Measurements from ENCODE around the gene STARD3NL. TPM values are rescaled to one million over a fixed set of nuclear protein-coding genes. Genes with fewer than 3 reads are reported as not detected.
A peak's percentile ranks its signal among the peaks of the same experiment; 100 is the strongest.
"Not testable (repeated sequence)": the region's sequence is repeated elsewhere in the genome, so short reads cannot be mapped to it uniquely, and the experiment has no call there.

The STARD3NL gene
- total and polyA plus RNA-seq, 10 of the 15 experiments (the other 5 are each of a cell fraction or from before 2014, with no cell fraction given) = 66.1 to 133 (median 85.7) TPM

DNA sequence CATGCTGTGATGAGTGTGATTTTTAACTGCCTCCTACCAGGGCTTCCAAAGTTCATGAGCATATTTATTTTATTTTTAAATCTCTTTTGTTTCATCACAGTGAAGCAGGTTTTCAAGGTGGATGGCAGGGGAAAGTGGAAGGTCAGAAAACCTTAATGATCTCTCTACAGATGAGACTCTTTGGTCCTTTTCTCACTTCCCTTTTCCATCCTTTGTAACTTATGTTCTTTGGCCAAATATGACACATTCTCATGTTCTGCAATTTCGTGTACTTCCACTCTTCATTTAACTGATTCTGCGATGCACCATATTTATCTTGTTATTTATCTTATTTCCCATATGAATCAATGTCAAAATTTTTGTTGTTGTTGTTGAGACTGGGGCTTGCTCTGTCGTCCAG lies 71.8 kb downstream of the STARD3NL start:
- H3K36me3 ChIP-seq (ENCODE audit: control insufficient read depth in 2 of 2, insufficient read depth in 2 of 2, low read length in 1 of 2); H3K27ac ChIP-seq (ENCODE audit: control insufficient read depth, insufficient read depth); H3K4me2 ChIP-seq (ENCODE audit: control insufficient read depth, insufficient read depth); H3K4me1 ChIP-seq (ENCODE audit: control insufficient read depth, insufficient read depth, low read length); H3K9me3 ChIP-seq (replicated peaks; ENCODE audit: control insufficient read depth, insufficient read depth, low read length); H3K79me2 ChIP-seq (ENCODE audit: control insufficient read depth, insufficient read depth, low read length); intact Hi-C loops (cut with micrococcal nuclease; ENCODE audit: unreplicated experiment); H4K20me1 ChIP-seq (ENCODE audit: control insufficient read depth, insufficient read depth); CTCF ChIA-PET; in situ Hi-C loops (cut with MboI); BruUV-seq (replicated peaks); H3K9ac ChIP-seq (ENCODE audit: control insufficient read depth, insufficient read depth, low read length); H3K4me3 ChIP-seq; RAD21 ChIA-PET (ENCODE audit: unreplicated experiment); FAIRE-seq; POLR2A ChIA-PET; H3K27me3 ChIP-seq (replicated peaks in 1 of 2; ENCODE audit: control insufficient read depth in 2 of 2, insufficient read depth in 2 of 2, low read length in 1 of 2); H2AFZ ChIP-seq (ENCODE audit: control insufficient read depth, low read depth, low read length): not testable (repeated sequence)
- TF ChIP-seq IKZF2 (IDR thresholded peaks at IDR 0.05) (peak; percentile 30; a peak in 2 of 4 replicates), MTA2 (IDR thresholded peaks at IDR 0.05; ENCODE audit: low read depth) (peak; percentile 72; the same call in 1 of the 2 replicates), SPI1 (IDR thresholded peaks at IDR 0.05; ENCODE audit: borderline replicate concordance, insufficient read depth, low read depth, low read length) (peak; percentile 91), EP300 (IDR thresholded peaks at IDR 0.05; ENCODE audit: borderline replicate concordance in 1 of 2, control insufficient read depth in 1 of 2, low read depth in 2 of 2, low read length in 2 of 2) (peak in 1 of 2 experiments; percentile 21; a peak in 1 of 4 replicates), NR2F1 (conservative IDR thresholded peaks at IDR 0.05) (peak; percentile 65; the same call in 1 of the 2 replicates), IRF4 (IDR thresholded peaks at IDR 0.05; ENCODE audit: low read depth, low read length) (0 out of 2 replicates have a peak, but pooled peaks have one; percentile 32), DPF2 (IDR thresholded peaks at IDR 0.05) (0 out of 2 replicates have a peak, but pooled peaks have one; percentile 43)
- SMC1A ChIA-PET (ENCODE audit: uncharacterized antibody, unreplicated experiment) = interaction anchor here (1.0 kb wide), 1 partner anchor 49 kb away, joined by 3 read pairs; no protein-coding TSS in a partner anchor
- DNase-seq (ENCODE audit: low read depth, low spot score) (peak; percentile 25), ATAC-seq (peak; percentile 98)
- WGBS (ENCODE audit: insufficient coverage, insufficient replicate concordance, low lambda C conversion rate, missing lambda C conversion rate) = 27% methylated on average over 3 of the region's 3 CpGs

GRCh38 chr7:38257350-38257677 lies 79.3 kb downstream of the STARD3NL start:
- ChIA-PET RAD21 (ENCODE audit: unreplicated experiment) (interaction anchor here (1.6 kb wide), 1 partner anchor 62 kb away, joined by 3 read pairs; no protein-coding TSS in a partner anchor), CTCF (interaction anchor here (1.0 to 1.5 kb wide), 3 partner anchors 63 to 148 kb away, joined by 3 to 4 read pairs (median 3); no protein-coding TSS in a partner anchor), SMC1A (ENCODE audit: uncharacterized antibody, unreplicated experiment) (interaction anchor here (1.0 to 1.6 kb wide), 3 partner anchors 16 to 57 kb away, joined by 3 to 5 read pairs (median 4); partner anchors contain the start of gene TARP), POLR2A (no interaction called here)
- 50% methylated on average over 2 of the region's 2 CpGs for WGBS (ENCODE audit: insufficient coverage, insufficient replicate concordance, low lambda C conversion rate, missing lambda C conversion rate)
- H3K9ac ChIP-seq (ENCODE audit: control insufficient read depth, insufficient read depth, low read length) = no peak overlapping the region
- H3K27me3 ChIP-seq (replicated peaks in 1 of 2; ENCODE audit: control insufficient read depth in 2 of 2, insufficient read depth in 2 of 2, low read length in 1 of 2) = no peaks in the 10 kb centered on the region
- no peaks in the 10 kb centered on the region for H3K9me3 ChIP-seq (replicated peaks; ENCODE audit: control insufficient read depth, insufficient read depth, low read length)
- no TSS peak for BruUV-seq (replicated peaks)
- no peaks in the 10 kb centered on the region for H3K36me3 ChIP-seq (ENCODE audit: control insufficient read depth in 2 of 2, insufficient read depth in 2 of 2, low read length in 1 of 2)
- H3K4me3 ChIP-seq = no peak overlapping the region
- no peak overlapping the region for H3K4me2 ChIP-seq (ENCODE audit: control insufficient read depth, insufficient read depth)
- in situ Hi-C loops (cut with MboI) = no loop called here
- no peak for DNase-seq (ENCODE audit: low read depth, low spot score)
- no peak for ATAC-seq
- H2AFZ ChIP-seq (ENCODE audit: control insufficient read depth, low read depth, low read length) = 0 out of 2 replicates have a peak overlapping the region, but pooled peaks have one; percentile 11
- no peaks in the 10 kb centered on the region for H3K4me1 ChIP-seq (ENCODE audit: control insufficient read depth, insufficient read depth, low read length)
- intact Hi-C loops (cut with micrococcal nuclease; ENCODE audit: unreplicated experiment) = no loop called here
- no peaks in the 10 kb centered on the region for H4K20me1 ChIP-seq (ENCODE audit: control insufficient read depth, insufficient read depth)
- no peak overlapping the region for H3K27ac ChIP-seq (ENCODE audit: control insufficient read depth, insufficient read depth)
- no peaks in the 10 kb centered on the region for H3K79me2 ChIP-seq (ENCODE audit: control insufficient read depth, insufficient read depth, low read length)
- no peak for FAIRE-seq
- TF ChIP-seq IRF4 (IDR thresholded peaks at IDR 0.05; ENCODE audit: low read depth, low read length) = no peak
- TF ChIP-seq, protein P1, sequence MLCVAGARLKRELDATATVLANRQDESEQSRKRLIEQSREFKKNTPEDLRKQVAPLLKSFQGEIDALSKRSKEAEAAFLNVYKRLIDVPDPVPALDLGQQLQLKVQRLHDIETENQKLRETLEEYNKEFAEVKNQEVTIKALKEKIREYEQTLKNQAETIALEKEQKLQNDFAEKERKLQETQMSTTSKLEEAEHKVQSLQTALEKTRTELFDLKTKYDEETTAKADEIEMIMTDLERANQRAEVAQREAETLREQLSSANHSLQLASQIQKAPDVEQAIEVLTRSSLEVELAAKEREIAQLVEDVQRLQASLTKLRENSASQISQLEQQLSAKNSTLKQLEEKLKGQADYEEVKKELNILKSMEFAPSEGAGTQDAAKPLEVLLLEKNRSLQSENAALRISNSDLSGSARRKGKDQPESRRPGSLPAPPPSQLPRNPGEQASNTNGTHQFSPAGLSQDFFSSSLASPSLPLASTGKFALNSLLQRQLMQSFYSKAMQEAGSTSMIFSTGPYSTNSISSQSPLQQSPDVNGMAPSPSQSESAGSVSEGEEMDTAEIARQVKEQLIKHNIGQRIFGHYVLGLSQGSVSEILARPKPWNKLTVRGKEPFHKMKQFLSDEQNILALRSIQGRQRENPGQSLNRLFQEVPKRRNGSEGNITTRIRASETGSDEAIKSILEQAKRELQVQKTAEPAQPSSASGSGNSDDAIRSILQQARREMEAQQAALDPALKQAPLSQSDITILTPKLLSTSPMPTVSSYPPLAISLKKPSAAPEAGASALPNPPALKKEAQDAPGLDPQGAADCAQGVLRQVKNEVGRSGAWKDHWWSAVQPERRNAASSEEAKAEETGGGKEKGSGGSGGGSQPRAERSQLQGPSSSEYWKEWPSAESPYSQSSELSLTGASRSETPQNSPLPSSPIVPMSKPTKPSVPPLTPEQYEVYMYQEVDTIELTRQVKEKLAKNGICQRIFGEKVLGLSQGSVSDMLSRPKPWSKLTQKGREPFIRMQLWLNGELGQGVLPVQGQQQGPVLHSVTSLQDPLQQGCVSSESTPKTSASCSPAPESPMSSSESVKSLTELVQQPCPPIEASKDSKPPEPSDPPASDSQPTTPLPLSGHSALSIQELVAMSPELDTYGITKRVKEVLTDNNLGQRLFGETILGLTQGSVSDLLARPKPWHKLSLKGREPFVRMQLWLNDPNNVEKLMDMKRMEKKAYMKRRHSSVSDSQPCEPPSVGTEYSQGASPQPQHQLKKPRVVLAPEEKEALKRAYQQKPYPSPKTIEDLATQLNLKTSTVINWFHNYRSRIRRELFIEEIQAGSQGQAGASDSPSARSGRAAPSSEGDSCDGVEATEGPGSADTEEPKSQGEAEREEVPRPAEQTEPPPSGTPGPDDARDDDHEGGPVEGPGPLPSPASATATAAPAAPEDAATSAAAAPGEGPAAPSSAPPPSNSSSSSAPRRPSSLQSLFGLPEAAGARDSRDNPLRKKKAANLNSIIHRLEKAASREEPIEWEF (IDR thresholded peaks at IDR 0.05; ENCODE audit: insufficient replicate concordance, low read depth, low read length) = no peak
- TF ChIP-seq, protein P2, sequence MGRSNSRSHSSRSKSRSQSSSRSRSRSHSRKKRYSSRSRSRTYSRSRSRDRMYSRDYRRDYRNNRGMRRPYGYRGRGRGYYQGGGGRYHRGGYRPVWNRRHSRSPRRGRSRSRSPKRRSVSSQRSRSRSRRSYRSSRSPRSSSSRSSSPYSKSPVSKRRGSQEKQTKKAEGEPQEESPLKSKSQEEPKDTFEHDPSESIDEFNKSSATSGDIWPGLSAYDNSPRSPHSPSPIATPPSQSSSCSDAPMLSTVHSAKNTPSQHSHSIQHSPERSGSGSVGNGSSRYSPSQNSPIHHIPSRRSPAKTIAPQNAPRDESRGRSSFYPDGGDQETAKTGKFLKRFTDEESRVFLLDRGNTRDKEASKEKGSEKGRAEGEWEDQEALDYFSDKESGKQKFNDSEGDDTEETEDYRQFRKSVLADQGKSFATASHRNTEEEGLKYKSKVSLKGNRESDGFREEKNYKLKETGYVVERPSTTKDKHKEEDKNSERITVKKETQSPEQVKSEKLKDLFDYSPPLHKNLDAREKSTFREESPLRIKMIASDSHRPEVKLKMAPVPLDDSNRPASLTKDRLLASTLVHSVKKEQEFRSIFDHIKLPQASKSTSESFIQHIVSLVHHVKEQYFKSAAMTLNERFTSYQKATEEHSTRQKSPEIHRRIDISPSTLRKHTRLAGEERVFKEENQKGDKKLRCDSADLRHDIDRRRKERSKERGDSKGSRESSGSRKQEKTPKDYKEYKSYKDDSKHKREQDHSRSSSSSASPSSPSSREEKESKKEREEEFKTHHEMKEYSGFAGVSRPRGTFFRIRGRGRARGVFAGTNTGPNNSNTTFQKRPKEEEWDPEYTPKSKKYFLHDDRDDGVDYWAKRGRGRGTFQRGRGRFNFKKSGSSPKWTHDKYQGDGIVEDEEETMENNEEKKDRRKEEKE (IDR thresholded peaks at IDR 0.05) = no peak
